HFF-Myc (cell line): ENCODE data around the gene RETSAT.

Source experiments
- DNase-seq: peaks from one replicate; pipeline ENCODE4 v3.0.0-alpha.2; 2011; ENCODE audit warnings: low read depth; ENCODE audit errors: extremely low read depth
- H3K4me3 ChIP-seq: replicated peaks from 2 replicates; pipeline ENCODE4 v1.5.1; 2011; ENCODE audit warnings: low read depth, mild to moderate bottlenecking, control low read depth, low read length
- CTCF ChIP-seq: IDR thresholded peaks from 2 replicates; pipeline ENCODE4 v1.5.1; 2012; ENCODE audit warnings: mild to moderate bottlenecking, low read depth, low read length, control low read depth; ENCODE audit errors: missing control alignments

Gene RETSAT

GRCh38 chr2:85314884-85315242, 39.5 kb downstream of the RETSAT start:
- no peak for DNase-seq
- TF ChIP-seq CTCF = no peak
- no peak overlapping the region for H3K4me3 ChIP-seq

DNA sequence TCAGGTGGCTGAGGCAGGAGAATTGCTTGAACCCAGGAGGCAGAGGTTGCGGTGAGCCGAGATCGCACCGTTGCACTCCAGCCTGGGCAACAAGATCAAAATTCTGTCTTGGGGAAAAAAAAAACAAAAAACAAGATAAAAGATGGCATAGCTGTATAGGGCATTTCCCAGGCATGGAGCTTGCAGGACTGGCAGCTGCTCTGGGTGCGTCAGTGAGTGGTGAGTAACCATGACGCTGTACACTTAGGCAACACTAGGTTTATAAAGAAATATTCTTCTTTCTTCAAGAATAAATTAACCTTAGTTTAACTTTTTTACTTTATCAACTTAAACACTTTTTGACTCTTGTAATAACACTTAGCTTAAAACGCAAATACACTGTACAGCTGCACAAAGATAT, 41.9 kb downstream of the RETSAT start:
- no peak for DNase-seq
- TF ChIP-seq CTCF = no peak
- no peak overlapping the region for H3K4me3 ChIP-seq

GRCh38 chr2:85310330-85310729, 44.0 kb downstream of the RETSAT start:
- no peak for DNase-seq
- no peak overlapping the region for H3K4me3 ChIP-seq
- no peak for TF ChIP-seq CTCF

DNA sequence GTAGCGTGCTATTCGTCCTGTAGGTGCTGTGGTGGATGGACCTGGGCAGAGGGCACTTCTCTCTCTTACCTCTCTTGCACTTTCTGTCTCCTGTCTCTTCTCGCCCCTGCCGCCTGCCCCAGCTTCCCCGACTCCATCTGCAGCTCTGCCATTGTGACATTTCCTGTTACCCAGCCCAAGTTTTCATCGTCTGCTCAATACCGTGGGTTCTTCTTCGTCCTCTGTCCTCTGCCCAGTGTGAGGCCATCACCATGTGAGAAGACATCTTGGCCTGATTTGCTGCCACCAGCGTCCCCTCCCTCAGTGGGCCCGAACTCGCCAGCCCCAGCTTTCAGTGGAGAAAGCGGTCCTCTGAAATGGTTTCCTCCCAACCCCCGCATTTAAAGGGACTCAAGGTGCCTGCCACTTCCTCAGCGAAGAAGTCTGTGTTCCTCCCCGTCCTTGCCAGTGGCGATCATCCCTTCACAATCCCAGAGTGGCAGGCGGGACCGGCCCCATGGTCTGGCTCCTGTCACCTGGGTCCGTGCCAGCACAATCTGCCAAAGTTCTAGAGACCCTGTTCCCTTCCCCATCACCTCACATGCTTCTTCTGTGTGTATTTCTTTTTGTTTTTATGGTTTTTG, 44.5 kb downstream of the RETSAT start:
- no peak for TF ChIP-seq CTCF
- no peak overlapping the region for H3K4me3 ChIP-seq
- DNase-seq = no peak

DNA sequence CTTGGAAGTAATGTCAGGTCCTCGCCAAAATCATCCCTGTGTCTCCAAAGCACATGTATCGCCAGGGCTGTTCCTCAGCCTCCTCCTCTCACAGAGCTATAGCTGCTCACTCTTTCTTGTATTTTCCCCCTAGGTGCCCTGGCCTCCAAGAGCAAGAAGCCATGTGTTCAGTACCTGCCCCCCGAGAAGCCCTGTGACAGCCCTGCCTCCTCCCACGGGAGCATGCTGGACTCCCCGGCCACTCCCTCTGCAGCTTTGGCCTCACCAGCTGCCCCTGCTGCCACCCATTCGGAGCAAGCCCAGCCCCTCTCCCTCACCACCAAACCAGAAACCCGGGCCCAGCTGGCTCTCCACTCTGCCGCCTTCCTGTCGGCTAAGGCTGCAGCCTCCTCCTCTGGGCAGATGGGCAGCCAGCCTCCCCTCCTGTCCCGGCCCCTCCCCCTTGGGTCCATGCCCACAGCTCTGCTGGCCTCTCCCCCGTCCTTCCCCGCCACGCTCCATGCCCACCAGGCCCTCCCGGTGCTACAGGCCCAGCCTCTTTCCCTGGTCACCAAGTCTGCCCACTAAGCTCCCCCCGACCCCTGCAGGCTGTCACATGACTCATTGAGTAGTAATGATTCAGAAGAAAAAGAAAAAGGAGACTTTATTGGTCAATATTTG, 45.3 kb downstream of the RETSAT start:
- no peak for TF ChIP-seq CTCF
- DNase-seq = no peak
- H3K4me3 ChIP-seq = no peak overlapping the region

DNA sequence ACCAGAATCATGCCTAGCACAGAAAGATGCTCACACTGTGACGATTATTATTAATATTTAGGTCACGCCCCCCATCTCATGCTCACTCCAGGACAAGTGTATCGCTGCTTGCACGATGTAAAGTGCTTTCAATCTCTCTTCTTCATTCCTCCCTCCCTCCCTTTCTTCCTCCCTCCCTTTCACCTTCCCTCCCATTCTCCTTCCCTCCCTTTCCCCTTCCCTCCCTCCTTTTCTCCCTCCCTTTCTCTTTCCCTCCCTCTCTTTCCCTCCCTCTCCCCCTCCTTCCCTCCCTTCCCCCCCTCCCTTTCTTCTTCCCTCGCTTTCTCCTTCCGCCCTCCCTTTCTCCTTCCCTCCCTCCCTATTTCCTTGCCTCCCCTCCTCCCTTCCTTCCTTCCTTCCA, 46.1 kb downstream of the RETSAT start:
- H3K4me3 ChIP-seq = no peak overlapping the region
- TF ChIP-seq CTCF = no peak
- no peak for DNase-seq

GRCh38 chr2:85307527-85307897, 46.8 kb downstream of the RETSAT start:
- no peak for DNase-seq
- no peak for TF ChIP-seq CTCF
- H3K4me3 ChIP-seq = no peak overlapping the region
